HG03139 (cell line): ENCODE results near the gene IL3RA.
"Not testable (repeated sequence)": the region's sequence is repeated elsewhere in the genome, so short reads cannot be mapped to it uniquely, and the experiment has no call there.

Experiments
- ATAC-seq: cut with Tn5 transposase; IDR thresholded peaks from one replicate; pipeline ENCODE4 v1.9.1; 2021; ENCODE audit not compliant: unreplicated experiment

The IL3RA gene

DNA sequence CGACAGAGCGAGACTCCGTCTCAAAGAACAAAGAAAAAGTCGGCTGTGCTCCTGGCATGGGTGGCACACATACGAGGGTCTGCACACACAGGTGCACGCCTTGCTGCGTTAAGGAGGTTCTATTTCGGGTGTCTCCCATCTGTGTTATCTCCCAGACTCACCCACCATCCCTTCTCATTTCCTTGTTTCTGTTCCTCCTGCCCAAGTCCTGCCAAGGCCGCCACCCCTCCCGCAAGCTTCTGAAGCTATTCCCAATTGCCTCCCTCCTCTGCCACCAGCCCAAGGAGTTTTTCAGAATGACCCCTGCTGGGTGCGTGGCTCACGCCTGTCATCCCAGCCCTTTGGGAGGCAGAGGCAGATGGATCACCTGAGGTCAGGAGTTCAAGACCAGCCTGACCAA, 6.0 kb upstream of the IL3RA start:
- no peak for ATAC-seq

DNA sequence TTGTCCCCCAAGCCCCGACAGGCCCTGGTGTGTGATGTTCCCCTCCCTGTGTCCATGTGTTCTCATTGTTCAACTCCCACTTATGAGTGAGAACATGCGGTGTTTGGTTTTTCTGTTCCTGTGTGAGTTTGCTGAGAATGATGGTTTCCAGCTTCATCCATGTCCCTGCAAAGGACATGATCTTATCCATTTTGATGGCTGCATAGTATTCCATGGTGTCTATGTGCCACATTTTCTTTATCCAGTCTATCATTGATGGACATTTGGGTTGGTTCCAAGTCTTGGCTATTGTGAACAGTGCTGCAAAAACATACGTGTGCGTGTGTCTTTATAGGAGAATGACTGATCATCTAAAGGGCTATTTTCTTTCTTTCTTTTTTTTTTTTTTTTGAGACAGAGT, 4.2 kb upstream of the IL3RA start:
- ATAC-seq = not testable (repeated sequence)

DNA sequence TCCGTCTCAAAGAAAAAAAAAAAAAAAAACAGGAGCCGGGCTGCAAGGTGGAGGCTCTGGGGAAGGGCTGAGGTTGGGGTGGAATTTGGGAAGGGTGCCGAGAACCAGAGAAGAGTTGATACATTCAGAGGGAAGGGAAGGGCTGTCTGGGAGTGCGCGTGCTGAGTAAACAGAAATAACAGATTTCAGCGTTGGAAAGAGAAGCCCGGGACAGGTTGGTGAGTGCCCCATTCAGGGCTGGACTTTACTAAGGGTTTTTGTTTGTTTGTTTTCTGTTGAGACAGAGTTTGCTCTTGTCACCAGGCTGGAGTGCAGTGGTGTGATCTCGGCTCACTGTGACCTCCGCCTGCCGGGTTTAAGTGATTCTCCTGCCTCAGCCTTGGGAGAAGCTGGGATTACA, 1.7 kb upstream of the IL3RA start:
- ATAC-seq = no peak

DNA sequence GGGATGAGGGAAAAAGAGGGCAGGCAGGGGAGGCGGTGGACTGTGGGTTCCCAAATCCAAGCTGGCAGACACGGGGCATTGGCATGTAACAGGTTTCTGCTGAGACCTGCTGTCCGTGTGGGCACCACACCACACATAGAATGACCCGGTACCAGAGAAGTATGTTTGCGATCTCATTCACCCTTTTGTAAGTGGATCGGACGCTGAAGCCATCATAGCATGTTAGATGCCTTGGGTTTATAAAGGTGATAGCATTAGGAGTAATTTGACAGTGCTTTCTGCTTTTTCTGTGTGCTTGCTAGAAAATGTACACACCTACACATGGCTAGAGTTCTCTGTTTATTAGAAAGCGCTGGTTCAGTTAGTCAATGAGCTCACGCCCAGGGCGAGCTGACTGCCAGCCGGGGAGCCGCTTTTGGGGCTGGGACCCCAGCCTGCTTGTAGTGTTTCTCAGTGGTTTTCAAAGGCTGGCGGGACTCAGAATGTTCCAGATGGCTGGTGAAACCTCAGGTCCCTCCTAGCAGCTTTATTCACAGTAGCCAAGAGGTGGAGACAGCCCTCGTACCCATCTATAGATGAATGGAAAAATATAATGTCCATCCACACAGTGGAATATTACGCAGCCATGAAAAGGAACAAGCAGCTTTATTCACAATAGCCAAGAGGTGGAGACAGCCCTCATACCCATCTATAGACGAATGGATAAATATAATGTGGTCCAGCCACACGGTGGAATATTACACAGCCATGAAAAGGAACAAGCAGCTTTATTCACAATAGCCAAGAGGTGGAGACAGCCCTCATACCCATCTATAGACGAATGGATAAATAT, 579 bp downstream of the IL3RA start:
- no peak for ATAC-seq

DNA sequence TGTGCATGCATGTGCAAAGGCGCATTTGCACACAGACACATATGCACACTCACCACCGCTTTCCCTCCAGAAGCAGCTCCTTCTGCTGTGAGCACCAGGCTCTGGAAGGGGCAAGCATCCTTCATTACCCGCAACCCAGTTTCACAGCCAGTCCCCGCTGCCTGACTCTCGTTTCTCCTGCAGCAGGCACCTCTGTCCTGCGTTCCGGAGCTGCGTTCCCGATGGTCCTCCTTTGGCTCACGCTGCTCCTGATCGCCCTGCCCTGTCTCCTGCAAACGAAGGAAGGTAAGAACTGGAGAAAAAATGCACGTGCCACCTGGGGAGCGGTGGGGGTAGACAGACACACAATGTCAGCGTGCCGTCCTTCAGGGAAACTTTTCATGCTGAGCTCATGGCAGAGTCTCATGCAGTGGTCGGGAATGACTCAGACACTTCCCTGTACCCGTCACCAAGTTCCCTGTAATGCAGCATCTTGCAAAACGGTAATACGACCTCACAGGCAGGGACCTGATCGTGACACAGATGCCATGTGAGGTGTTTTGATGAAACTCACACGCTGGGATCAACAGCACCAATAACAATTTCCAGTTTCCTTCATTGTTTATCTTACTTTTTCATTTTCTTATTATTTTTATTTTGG, 5.1 kb downstream of the IL3RA start:
- ATAC-seq = no peak

DNA sequence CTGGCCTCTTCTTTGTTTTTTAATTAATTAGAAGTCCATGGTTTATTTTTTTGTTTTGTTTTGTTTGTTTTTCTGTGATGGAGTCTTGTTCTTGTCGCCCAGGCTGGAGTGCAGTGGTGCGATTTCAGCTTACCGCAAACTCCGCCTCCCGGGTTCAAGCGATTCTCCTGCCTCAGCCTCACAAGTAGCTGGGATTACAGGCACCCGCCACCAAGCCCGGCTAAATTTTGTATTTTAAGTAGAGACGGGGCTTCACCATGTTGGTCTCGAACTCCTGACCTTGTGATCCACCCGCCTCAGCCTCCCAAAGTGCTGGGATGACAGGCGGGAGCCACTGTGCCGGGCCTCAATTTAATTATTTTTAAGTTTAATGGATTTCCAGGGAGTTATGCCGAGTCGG, 13.0 kb downstream of the IL3RA start:
- ATAC-seq = not testable (repeated sequence)

DNA sequence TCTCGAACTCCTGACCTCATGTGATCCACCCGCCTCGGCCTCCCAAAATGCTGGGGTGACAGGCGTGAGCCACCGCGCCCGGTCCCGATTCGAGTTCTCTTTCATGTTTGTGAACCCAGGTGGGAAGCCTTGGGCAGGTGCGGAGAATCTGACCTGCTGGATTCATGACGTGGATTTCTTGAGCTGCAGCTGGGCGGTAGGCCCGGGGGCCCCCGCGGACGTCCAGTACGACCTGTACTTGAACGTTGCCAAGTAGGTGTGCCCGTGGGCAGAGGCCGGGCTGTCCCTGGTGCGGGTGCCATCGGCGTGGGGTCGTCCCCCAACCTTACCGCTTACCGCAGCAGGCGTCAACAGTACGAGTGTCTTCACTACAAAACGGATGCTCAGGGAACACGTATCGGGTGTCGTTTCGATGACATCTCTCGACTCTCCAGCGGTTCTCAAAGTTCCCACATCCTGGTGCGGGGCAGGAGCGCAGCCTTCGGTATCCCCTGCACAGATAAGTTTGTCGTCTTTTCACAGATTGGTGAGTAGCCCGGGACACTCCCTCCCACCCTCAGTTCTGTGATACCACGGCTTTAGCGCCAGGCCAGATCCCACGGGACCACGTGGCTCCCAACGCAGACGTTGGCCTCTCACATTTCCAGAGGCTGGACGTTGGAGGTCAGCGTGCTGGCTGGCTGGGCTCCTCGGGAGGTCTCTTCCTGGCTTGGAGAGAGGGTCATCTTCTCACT, 15.6 kb downstream of the IL3RA start:
- no peak for ATAC-seq

DNA sequence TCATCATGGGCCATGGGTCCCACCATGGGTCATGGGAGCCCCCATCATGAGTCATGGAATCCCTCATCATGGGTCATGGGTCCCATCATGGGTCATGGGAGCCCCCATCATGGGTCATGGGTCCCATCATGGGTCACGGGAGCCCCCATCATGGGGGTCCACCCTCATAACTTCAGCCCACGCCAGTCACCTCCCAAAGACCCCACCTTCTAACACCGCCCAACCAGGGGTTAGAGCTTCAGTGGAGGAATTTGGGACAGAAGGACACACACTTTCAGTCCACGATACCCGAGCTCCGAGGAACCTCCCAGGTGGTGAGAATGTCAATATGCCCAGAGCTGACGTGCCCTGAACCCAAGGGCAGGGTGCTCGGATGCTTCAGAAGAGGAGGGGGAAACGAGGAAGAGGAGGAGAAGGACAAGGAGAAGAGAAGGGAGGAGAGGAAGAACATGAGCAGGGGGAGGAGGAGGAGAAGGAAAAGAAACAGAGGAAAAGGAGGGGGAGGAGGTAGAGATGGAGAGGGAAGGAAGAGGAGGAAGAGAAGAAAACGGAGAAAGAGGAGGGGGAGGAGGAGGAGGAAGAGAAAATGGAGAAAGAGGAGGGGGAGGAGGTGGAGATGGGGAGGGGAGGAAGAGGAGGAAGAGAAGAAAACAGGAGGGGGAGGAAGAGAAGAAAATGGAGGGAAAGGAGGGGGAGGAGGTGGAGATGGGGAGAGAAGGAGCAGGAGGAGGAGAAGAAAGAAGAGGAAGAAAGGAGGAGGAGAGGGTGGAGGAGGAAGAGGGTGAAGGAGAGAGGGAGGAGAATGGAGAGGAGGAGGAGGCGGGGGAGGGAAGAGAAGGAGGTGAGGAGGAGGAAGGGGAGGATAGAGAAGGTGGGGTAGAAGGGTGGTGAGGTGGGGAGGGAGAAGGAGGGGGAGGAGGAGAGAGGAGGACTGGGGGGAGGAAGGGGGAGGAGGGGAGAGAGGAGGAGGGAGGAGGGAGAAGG, 17.7 kb downstream of the IL3RA start:
- ATAC-seq = no peak

DNA sequence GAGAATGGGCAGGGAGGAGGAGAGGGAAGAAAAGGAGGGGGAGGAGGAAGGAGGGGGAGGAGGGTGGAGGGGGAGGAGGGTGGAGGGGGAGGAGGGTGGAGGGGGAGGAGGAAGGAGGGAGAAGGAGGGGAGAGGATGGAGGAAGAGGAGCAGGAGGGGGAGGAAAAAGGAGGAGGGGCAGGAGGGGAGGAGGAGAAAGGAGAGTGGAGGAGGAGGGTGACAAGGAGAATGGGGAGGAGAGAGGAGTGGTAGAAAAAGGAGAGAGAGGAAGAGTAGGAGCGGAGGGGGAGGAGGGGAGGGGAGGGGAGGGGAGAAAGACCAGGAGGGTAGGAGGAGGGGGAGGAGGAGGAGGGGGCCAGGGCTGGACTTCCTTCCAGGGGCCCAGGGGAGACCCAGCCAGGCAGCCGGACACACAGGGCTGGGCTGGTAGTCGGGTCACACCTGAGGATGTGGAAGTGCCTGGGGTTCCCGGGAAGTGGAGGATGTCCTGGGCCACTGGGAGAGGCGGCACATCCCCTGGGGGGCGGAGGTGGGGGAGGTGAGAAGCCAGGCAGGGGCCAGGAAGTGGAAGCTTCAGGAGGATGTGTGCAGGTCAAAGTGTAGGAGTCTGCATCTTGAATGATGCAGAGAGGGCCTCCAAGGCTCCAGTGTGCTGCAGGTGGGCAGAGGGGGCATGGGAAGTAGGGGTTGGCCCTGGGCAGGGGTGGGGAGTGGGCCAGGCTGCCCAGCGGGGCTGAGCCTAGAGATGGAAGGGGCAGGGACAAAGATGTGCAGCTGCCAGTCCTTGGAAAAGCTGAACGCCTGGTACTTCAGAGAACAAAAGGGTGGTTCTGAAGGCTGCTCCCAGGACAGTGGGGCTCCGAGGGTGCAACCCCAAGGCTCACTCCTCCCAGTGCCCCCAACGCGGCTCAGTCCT, 18.8 kb downstream of the IL3RA start:
- no peak for ATAC-seq

DNA sequence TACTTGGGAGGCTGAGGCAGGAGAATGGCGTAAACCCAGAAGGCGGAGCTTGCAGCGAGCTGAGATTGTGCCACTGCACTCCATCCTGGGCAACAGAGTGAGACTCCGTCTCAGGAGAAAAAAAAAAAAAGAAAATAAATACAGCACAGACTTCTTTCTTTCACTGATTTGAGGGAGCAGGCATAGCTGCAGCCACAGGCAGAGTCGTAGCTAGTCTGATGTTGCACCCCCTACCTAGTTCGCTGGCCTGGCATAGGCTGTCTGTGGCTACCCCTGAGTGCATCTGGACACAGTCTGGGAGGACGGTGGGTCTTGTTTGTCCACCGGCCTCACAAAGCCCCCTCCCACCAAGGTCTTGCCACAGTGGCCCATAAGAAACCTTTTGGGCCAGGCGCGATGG, 21.4 kb downstream of the IL3RA start:
- no peak for ATAC-seq

DNA sequence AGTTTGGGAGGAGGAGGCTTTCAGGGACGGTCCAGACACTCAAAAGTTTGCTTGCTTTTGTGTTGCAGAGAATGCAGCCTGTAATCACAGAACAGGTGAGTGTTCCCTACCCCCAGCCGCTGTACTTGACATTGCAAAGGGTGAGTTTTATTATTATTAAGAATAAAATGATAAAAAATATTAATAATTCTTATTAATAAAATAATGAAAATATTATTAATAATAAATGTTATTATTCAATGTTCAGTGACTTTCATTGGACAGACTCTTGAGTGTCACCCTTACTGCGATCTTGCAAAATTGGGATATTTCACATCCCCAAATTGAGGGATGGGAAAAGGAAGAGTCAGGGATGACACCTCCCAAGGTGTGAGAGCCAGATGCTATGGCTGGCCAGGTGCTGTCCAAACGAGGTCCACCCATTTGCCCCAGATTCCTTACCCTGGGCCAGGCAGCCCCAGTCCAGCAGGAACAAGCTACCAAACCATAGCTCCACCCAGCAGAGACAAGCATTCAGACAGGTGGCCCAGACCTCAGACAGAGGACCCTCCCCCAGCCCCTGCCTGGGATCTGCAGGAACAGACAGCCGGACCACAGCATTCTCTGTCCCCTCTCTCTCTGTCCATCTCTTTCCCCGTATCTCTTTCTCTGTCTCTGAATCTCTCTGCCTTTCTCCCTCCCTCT, 22.4 kb downstream of the IL3RA start:
- no peak for ATAC-seq

DNA sequence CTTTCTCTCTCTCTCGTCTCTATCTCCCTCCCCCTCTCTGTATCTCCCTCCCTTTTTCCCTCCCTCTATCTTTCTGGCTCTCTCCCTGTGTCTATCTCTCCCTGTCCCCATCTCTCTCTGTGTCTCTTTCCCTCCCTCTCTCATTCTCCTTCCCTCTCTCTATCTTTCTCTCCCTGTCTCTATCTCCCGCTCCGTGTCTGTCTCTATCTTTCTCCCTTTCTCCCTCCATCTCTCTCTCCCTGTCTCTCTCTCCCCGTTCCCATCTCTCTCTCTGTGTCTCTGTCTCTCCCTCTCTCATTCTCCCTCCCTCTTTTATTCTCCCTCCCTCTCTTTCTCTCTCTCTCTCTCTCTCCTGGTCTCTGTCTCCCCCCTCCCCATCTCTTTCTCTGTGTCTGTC, 22.9 kb downstream of the IL3RA start:
- no peak for ATAC-seq

DNA sequence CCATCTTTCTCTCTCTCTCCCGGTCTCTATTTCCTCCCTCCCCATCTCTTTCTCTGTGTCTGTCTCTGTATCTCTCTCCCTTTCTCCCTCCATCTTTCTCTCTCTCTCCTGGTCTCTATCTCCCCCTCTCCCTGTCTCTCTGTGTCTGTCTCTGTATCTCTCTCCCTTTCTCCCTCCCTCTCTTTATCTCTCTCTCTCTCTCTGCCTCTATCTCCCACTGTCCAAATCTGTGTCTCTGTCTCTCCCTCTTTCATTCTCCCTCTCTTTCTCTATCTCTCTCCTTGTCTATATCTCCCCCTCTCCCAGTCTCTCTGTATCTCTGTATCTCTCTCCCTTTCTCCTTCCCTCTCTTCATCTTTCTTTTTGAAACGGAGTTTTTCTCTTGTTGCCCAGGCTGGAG, 23.6 kb downstream of the IL3RA start:
- no peak for ATAC-seq

DNA sequence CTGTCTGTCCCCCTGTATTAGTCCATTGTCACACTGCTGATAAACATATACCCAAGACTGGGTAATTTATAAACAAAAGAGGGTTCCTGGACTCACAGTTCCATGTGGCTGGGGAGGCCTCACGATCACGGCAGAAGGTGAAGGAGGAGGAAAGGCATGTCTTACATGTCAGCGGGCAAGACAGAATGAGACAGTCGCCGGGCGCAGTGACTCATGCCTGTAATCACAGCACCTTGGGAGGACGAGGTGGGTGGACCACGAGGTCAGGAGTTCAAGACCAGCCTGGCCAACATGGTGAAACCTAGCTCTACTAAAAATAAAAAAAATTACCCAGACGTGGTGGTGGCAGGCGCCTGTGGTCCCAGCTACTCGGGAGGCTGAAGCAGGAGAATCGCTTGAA, 24.7 kb downstream of the IL3RA start:
- no peak for ATAC-seq

DNA sequence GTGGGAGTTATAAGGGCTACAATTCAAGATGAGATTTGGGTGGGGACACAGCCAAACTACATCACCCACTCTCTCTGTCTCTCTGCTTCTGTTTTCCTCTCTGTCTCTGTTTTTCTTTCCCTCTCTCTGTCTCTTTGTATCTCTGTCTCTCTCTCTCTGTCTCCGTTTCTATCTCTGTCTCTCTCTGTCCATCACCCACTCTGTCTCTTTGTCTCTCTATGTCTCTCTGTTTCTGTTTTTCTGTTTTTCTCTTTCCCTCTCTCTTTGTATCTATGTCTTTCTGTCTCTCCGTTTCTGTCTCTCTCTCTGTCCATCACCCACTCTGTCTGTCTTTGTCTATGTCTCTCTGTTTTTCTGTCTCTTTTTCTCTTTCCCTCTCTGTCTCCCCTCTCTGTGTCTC, 25.3 kb downstream of the IL3RA start:
- ATAC-seq = no peak

DNA sequence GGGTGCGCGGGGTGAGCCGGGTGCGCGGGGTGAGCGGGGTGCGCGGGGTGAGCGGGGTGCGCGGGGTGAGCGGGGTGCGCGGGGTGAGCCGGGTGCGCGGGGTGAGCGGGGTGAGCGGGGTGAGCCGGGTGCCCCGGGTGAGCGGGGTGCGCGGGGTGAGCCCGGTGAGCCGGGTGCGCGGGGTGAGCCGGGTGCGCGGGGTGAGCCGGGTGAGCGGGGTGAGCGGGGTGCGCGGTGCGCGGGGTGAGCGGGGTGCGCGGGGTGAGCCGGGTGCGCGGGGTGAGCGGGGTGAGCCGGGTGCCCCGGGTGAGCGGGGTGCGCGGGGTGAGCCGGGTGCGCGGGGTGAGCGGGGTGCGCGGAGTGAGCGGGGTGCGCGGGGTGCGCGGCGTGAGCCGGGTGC, 29.8 kb downstream of the IL3RA start:
- not testable (repeated sequence) for ATAC-seq

DNA sequence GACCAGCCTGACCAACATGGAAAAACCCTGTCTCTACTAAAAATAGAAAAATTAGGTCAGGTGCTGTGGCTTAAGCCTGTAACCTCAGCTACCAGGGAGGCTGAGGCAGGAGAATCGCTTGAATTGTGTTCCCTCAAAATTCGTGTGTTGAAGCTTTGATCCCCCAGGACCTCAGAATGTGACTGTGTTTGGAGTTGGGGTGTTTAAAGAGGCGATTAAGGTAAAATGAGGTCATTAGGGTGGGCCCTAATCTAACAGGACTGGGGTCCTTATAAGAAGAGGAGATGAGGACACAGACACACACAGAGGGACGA, 31.8 kb downstream of the IL3RA start:
- ATAC-seq = no peak

DNA sequence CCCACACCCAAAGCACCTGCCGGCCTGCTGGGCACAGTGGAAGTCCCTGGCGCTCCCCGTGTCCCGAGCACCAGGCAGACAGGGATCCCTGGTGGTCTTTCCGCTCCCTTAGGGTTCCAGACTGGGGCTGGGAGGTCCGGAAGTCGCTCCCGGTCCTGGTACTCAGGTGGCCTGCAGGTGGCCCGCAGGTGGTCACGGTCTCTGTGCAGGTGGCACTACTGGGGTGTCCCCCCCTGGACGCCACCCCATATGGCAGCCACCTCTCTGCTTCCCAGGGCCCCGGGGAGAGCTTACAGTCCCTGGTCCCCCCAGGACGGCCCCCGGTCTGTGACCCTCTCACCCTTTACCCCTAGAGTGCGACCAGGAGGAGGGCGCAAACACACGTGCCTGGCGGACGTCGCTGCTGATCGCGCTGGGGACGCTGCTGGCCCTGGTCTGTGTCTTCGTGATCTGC, 41.7 kb downstream of the IL3RA start:
- ATAC-seq = no peak

DNA sequence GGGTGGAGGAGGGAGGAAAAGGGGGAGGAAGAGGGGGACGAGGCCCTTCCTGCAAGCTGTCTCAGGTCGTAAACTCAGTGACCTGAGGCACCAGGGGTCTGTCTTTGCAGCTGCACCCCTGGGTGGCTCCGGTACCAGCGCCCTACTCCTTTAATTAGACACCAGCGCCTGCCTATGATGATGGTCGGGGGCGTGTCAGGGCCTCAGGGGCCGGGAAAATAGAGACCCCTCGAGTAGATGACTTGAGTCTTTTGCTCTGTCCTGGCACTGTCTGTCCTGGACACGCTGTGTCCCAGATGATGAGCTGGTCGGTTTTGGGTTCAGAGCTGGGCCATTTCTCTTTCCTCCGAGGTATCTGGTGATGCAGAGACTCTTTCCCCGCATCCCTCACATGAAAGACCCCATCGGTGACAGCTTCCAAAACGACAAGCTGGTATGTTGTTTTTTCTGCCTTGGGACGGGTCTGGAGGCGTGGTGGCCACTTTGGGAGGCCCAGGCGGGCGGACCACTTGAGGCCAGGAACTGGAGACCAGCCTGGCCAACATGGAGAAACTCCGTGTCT, 44.2 kb downstream of the IL3RA start:
- no peak for ATAC-seq
